A549 (cell line): ENCODE data around the gene NTRK1. TPM values are rescaled to one million over a fixed set of nuclear protein-coding genes. Genes with fewer than 3 reads are reported as not detected.

ENCODE experiments used
- ATAC-seq, 2 experiments: fragments of 200-7000 bp in 1 of 2; fragments of >200 bp in 1 of 2; cut with Nextera tagmentation in 1 of 2; cut with Tn5 transposase in 1 of 2; 3 replicates each; pipeline versions ENCODE4 v1.8.0 to v1.9.1; 2018 to 2020; ENCODE audit warnings: mild to moderate bottlenecking in 1 of 2, moderate library complexity in 1 of 2
- CTCF ChIA-PET: fragments of 300-600 bp; sonication (Branson Sonifier 250); formaldehyde crosslinking; extraction: SDS; loops from one replicate; lab custom pipeline; 2021; ENCODE audit warnings: antibody characterized with exemption, inconsistent platforms; lab: Yijun Ruan, JAX
- POLR2A ChIA-PET: fragments of 350-600 bp; formaldehyde crosslinking; extraction: SDS; loops from one replicate; lab custom pipeline; 2021; ENCODE audit warnings: antibody characterized with exemption, inconsistent platforms; lab: Yijun Ruan, JAX
- DNase-seq, 2 experiments: peaks; one replicate each; pipeline versions ENCODE4 v3.0.0 to v3.0.0-alpha.2; 2011 to 2016; ENCODE audit warnings: low read depth in 1 of 2, low spot score in 1 of 2
- FAIRE-seq: peaks from 2 replicates; lab custom pipeline; 2011; peaks lifted over from hg19 to GRCh38; lab: Jason Lieb, UNC
- H3K27ac ChIP-seq, 2 experiments: fragments of >200 bp; sonication (Bioruptor Twin); formaldehyde crosslinking; 3 replicates each; pipeline ENCODE4 v1.5.1; 2016 to 2017
- H3K4me1 ChIP-seq: fragments of >200 bp; sonication (Bioruptor Twin); formaldehyde crosslinking; 3 replicates; pipeline ENCODE4 v1.6.1; 2016
- H3K4me2 ChIP-seq: fragments of >200 bp; sonication (Bioruptor Twin); formaldehyde crosslinking; 3 replicates; pipeline ENCODE4 v1.6.1; 2016
- H3K4me3 ChIP-seq: fragments of >200 bp; sonication (Bioruptor Twin); formaldehyde crosslinking; 3 replicates; pipeline ENCODE4 v1.5.1; 2016
- H3K9me3 ChIP-seq: fragments of >200 bp; sonication (Bioruptor Twin); formaldehyde crosslinking; 3 replicates; pipeline ENCODE4 v1.6.1; 2016
- CBX8 ChIP-seq: fragments of 200-600 bp; sonication (generic); IDR thresholded peaks from 2 replicates; pipeline ENCODE4 v1.6.1; 2016
- EP300 ChIP-seq, 2 experiments: fragments of >200 bp; sonication (Bioruptor Twin); formaldehyde crosslinking; IDR thresholded peaks; 2 replicates in 1 of 2; 3 replicates in 1 of 2; pipeline ENCODE4 v1.6.1; 2016 to 2017
- FOSB ChIP-seq: fragments of 250-450 bp; sonication (Bioruptor Pico); IDR thresholded peaks from 2 replicates; pipeline ENCODE4 v1.5.0; 2020; ENCODE audit warnings: mild to moderate bottlenecking, moderate library complexity
- FOSL2 ChIP-seq, 2 experiments: fragments of 450-650 bp in 1 of 2; fragments of >200 bp in 1 of 2; sonication (Bioruptor Twin) in 1 of 2; formaldehyde crosslinking; IDR thresholded peaks; 2 replicates each; pipeline versions ENCODE4 v1.5.0 to v1.6.1; 2016 to 2020; ENCODE audit warnings: mild to moderate bottlenecking in 1 of 2, moderate library complexity in 1 of 2
- FOXS1 ChIP-seq: fragments of 250-450 bp; sonication (Bioruptor Pico); IDR thresholded peaks from 2 replicates; pipeline ENCODE4 v1.5.0; 2020; ENCODE audit warnings: mild to moderate bottlenecking, moderate library complexity
- GATA3 ChIP-seq: IDR thresholded peaks from 2 replicates; pipeline ENCODE4 v1.6.1; 2012; ENCODE audit warnings: borderline replicate concordance
- HEYL ChIP-seq: fragments of 250-450 bp; sonication (Bioruptor Pico); IDR thresholded peaks from 2 replicates; pipeline ENCODE4 v1.8.0; 2021; ENCODE audit warnings: mild to moderate bottlenecking, moderate library complexity
- HOXA7 ChIP-seq: fragments of 250-450 bp; sonication (Bioruptor Pico); IDR thresholded peaks from 2 replicates; pipeline ENCODE4 v1.5.0; 2020; ENCODE audit warnings: mild to moderate bottlenecking, moderate library complexity
- HOXB5 ChIP-seq: fragments of 250-450 bp; sonication (Bioruptor Pico); IDR thresholded peaks from 2 replicates; pipeline ENCODE4 v1.5.0; 2020; ENCODE audit warnings: mild to moderate bottlenecking, moderate library complexity
- KDM5A ChIP-seq: fragments of 200-600 bp; sonication (generic); IDR thresholded peaks from 2 replicates; pipeline ENCODE4 v1.6.1; 2016; ENCODE audit warnings: antibody characterized with exemption, mild to moderate bottlenecking
- MAZ ChIP-seq: fragments of 150-350 bp; IDR thresholded peaks from 2 replicates; pipeline ENCODE4 v1.6.1; 2014; ENCODE audit warnings: antibody characterized with exemption, low read depth, low read length, borderline replicate concordance
- NFE2L2 ChIP-seq: fragments of 150-350 bp; conservative IDR thresholded peaks from 2 replicates; pipeline ENCODE4 v1.6.1; 2014; ENCODE audit warnings: low read length
- RAD21 ChIP-seq, 2 experiments: fragments of >200 bp in 1 of 2; sonication (Bioruptor Twin) in 1 of 2; formaldehyde crosslinking in 1 of 2; IDR thresholded peaks in 1 of 2; conservative IDR thresholded peaks in 1 of 2; 2 replicates in 1 of 2; 3 replicates in 1 of 2; pipeline ENCODE4 v1.6.1; 2012 to 2018; ENCODE audit warnings: inconsistent platforms in 1 of 2
- RARB ChIP-seq: fragments of 250-450 bp; sonication (Bioruptor Pico); IDR thresholded peaks from 2 replicates; pipeline ENCODE4 v1.8.0; 2021; ENCODE audit warnings: mild to moderate bottlenecking, moderate library complexity
- SMC3 ChIP-seq: fragments of >200 bp; sonication (Bioruptor Twin); formaldehyde crosslinking; IDR thresholded peaks from 3 replicates; pipeline ENCODE4 v1.6.1; 2018; ENCODE audit warnings: inconsistent platforms
- TFCP2L1 ChIP-seq: fragments of 250-450 bp; sonication (Bioruptor Pico); IDR thresholded peaks from 2 replicates; pipeline ENCODE4 v1.5.0; 2021; ENCODE audit warnings: mild to moderate bottlenecking
- TP53 ChIP-seq: fragments of 250-450 bp; sonication (Bioruptor Pico); IDR thresholded peaks from 2 replicates; pipeline ENCODE4 v1.5.0; 2021; ENCODE audit warnings: mild to moderate bottlenecking, moderate library complexity
- ZC3H11A ChIP-seq: fragments of 450-650 bp; IDR thresholded peaks from 2 replicates; pipeline ENCODE4 v1.6.1; 2014; ENCODE audit warnings: antibody characterized with exemption, mild to moderate bottlenecking
- ZFP36 ChIP-seq: fragments of 450-650 bp; IDR thresholded peaks from 2 replicates; pipeline ENCODE4 v1.6.1; 2014; ENCODE audit warnings: borderline replicate concordance; ENCODE audit not compliant: partially characterized antibody
- ZNF302 ChIP-seq: fragments of 250-450 bp; sonication (Bioruptor Pico); IDR thresholded peaks from 2 replicates; pipeline ENCODE4 v1.9.0; 2021; ENCODE audit warnings: inconsistent platforms, mild to moderate bottlenecking, moderate library complexity
- WGBS: methylation state at CpG from one replicate; pipeline ENCODE4 v1.1.6; 2017; ENCODE audit errors: missing lambda C conversion rate; 5-methylcytosine and 5-hydroxymethylcytosine counted together
- polyA plus RNA-seq, 4 experiments: library from polyadenylated mRNA; depleted of rRNA in 3 of 4; stranded (reverse); fragments of >200 nt; fragmentation: RNase III in 1 of 4; extraction: RNeasy Plus Mini Kit Qiagen cat#74134 plus additional on column Dnase treatment in 1 of 4; gene quantifications; 2 replicates in 3 of 4; 3 replicates in 1 of 4; pipeline ENCODE4 v1.2.3, GENCODE V29; 2011 to 2017
- TF ChIP-seq, protein P1 (sequence below): fragments of >200 bp; sonication (Bioruptor Twin); formaldehyde crosslinking; IDR thresholded peaks from 3 replicates; pipeline ENCODE4 v1.5.1; 2016
- TF ChIP-seq, protein P2 (sequence below): IDR thresholded peaks from 2 replicates; pipeline ENCODE4 v1.6.1; 2012
- TF ChIP-seq, protein P3 (sequence below): fragments of >200 bp; sonication (Bioruptor Twin); formaldehyde crosslinking; IDR thresholded peaks from 2 replicates; pipeline ENCODE4 v1.6.1; 2016
- TF ChIP-seq, protein P4 (sequence below): fragments of 250-450 bp; sonication (Bioruptor Pico); IDR thresholded peaks from 2 replicates; pipeline ENCODE4 v1.5.0; 2021; ENCODE audit warnings: mild to moderate bottlenecking, moderate library complexity, borderline replicate concordance

The NTRK1 gene
- polyA plus RNA-seq, 2 of the 4 experiments (the other 2 are of a cell fraction), result 0.05 to 0.18 TPM

DNA sequence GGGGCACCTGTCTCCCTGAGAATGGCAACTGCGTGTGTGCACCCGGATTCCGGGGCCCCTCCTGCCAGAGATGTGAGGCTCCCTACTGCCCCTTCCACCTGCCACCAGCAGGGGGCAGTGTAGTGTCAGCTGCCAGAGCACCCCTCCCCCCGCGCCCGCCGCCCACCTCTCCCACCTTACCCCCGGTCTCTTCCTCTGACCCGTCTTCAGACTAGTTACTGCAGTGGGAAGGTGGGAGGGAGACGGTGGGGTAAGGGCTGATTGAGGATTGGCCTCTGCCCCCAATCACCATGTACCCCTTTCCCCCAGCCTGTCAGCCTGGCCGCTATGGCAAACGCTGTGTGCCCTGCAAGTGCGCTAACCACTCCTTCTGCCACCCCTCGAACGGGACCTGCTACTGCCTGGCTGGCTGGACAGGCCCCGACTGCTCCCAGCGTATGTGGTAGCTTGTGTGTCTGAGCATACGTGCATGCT lies 49.7 kb downstream of the NTRK1 start:
- FAIRE-seq (no peak), DNase-seq (peak; percentile 43 to 66), ATAC-seq (peak; percentile 52 to 78; a peak in 4 of 6 replicates)
- ChIA-PET POLR2A (interaction anchor here (0.7 to 1.3 kb wide), 2 partner anchors 12 to 14 kb away, joined by 3 to 4 read pairs; no protein-coding TSS in a partner anchor), CTCF (interaction anchor here (0.6 to 6.7 kb wide), 22 partner anchors 17 to 310 kb away, joined by 3 to 102 read pairs (median 4); partner anchors contain the start of genes INSRR, NTRK1 and PEAR1)
- Histone ChIP-seq H3K4me1 (peaks cover 20% of the 10 kb centered on the region), H3K4me2 (peak overlapping the region; percentile 59), H3K27ac (peak overlapping the region in 1 of 2 experiments; percentile 52; a peak in 2 of 6 replicates), H3K9me3 (no peaks in the 10 kb centered on the region), H3K4me3 (no peak overlapping the region)
- TF ChIP-seq RAD21 (conservative IDR thresholded peaks at IDR 0.05 in 1 of 2, IDR thresholded peaks at IDR 0.05 in 1 of 2) (peak; percentile 37 to 50; a peak in 4 of 5 replicates), SMC3 (peak; percentile 53; the same call in 2 of the 3 replicates), NFE2L2 (no peak)
- TF ChIP-seq, protein P1, sequence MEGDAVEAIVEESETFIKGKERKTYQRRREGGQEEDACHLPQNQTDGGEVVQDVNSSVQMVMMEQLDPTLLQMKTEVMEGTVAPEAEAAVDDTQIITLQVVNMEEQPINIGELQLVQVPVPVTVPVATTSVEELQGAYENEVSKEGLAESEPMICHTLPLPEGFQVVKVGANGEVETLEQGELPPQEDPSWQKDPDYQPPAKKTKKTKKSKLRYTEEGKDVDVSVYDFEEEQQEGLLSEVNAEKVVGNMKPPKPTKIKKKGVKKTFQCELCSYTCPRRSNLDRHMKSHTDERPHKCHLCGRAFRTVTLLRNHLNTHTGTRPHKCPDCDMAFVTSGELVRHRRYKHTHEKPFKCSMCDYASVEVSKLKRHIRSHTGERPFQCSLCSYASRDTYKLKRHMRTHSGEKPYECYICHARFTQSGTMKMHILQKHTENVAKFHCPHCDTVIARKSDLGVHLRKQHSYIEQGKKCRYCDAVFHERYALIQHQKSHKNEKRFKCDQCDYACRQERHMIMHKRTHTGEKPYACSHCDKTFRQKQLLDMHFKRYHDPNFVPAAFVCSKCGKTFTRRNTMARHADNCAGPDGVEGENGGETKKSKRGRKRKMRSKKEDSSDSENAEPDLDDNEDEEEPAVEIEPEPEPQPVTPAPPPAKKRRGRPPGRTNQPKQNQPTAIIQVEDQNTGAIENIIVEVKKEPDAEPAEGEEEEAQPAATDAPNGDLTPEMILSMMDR, result peak; percentile 83
- WGBS, result 38% methylated on average over 5 of the region's 18 CpGs

DNA sequence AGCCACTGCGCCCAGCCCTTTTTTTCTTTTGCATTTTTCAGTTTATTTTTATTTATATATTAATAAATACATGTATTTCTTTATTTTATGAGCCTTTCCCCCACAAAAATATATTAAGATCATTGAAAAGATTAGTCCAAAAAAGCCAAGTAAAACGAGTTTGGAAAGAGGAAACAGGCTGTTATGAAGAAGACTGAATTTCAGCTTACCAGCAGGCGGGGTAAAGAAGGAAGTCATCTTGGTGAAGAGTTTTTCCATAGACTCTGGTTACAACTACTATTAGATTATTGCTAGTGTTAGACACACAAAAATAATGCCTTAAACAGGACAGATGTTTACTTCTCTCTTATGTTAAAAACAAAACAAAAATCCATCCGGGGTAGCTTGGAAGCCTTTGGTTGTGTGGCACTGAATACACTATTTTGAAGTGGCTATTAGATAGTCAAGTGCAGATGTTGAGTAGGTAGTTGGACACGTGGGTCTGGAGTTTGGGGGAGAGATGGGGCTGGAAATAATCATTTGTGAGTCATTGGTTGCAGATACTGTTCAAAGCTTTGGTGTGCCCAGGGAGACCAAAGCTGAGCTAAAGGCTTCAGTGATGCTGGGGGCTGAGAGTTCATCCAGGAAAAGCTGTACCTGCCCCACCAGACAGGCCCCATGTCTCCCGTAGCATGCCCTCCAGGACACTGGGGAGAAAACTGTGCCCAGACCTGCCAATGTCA lies 51.1 kb downstream of the NTRK1 start:
- CTCF ChIA-PET, result interaction anchor here (1.3 to 6.7 kb wide), 8 partner anchors 15 to 223 kb away, joined by 3 to 102 read pairs (median 20); partner anchors contain the start of genes INSRR, NTRK1 and PEAR1
- DNase-seq, result no peak
- H3K4me3 ChIP-seq, result no peak overlapping the region
- POLR2A ChIA-PET, result interaction anchor here (1.0 kb wide), 1 partner anchor 15 kb away, joined by 3 read pairs; no protein-coding TSS in a partner anchor
- 69% methylated on average over 6 of the region's 6 CpGs for WGBS
- H3K27ac ChIP-seq, result no peak overlapping the region
- no peak for TF ChIP-seq FOSB (CRISPR knock-in tag)
- TF ChIP-seq ZC3H11A, result no peak
- TF ChIP-seq EP300 (IDR thresholded peaks at IDR 0.05), result no peak
- TF ChIP-seq TFCP2L1 (CRISPR knock-in tag), result no peak
- no peak for TF ChIP-seq HOXA7
- no peak for TF ChIP-seq TP53 (CRISPR knock-in tag)
- no peak for TF ChIP-seq FOSL2 (IDR thresholded peaks at IDR 0.05)
- TF ChIP-seq FOSL2 (CRISPR knock-in tag; IDR thresholded peaks at IDR 0.05), result no peak
- TF ChIP-seq HOXB5 (CRISPR knock-in tag), result no peak
- TF ChIP-seq, protein P2, sequence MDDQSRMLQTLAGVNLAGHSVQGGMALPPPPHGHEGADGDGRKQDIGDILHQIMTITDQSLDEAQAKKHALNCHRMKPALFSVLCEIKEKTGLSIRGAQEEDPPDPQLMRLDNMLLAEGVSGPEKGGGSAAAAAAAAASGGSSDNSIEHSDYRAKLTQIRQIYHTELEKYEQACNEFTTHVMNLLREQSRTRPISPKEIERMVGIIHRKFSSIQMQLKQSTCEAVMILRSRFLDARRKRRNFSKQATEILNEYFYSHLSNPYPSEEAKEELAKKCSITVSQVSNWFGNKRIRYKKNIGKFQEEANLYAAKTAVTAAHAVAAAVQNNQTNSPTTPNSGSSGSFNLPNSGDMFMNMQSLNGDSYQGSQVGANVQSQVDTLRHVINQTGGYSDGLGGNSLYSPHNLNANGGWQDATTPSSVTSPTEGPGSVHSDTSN, result no peak
- no peak for TF ChIP-seq KDM5A
- TF ChIP-seq ZNF302 (CRISPR knock-in tag), result no peak
- TF ChIP-seq, protein P3, sequence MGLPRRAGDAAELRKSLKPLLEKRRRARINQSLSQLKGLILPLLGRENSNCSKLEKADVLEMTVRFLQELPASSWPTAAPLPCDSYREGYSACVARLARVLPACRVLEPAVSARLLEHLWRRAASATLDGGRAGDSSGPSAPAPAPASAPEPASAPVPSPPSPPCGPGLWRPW, result no peak
- no peak for TF ChIP-seq CBX8
- no peak for TF ChIP-seq ZFP36
- no peak for TF ChIP-seq HEYL (CRISPR knock-in tag)
- no peak for TF ChIP-seq GATA3
- TF ChIP-seq, protein P4, sequence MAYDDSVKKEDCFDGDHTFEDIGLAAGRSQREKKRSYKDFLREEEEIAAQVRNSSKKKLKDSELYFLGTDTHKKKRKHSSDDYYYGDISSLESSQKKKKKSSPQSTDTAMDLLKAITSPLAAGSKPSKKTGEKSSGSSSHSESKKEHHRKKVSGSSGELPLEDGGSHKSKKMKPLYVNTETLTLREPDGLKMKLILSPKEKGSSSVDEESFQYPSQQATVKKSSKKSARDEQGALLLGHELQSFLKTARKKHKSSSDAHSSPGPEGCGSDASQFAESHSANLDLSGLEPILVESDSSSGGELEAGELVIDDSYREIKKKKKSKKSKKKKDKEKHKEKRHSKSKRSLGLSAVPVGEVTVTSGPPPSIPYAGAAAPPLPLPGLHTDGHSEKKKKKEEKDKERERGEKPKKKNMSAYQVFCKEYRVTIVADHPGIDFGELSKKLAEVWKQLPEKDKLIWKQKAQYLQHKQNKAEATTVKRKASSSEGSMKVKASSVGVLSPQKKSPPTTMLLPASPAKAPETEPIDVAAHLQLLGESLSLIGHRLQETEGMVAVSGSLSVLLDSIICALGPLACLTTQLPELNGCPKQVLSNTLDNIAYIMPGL, result no peak
- no peak for TF ChIP-seq MAZ
- TF ChIP-seq FOXS1, result no peak
- TF ChIP-seq RARB (CRISPR knock-in tag), result no peak
- TF ChIP-seq, all 56 proteins: peak for 0
- H3K4me2 ChIP-seq, result no peak overlapping the region
- ATAC-seq, result no peak
- peaks cover 19% of the 10 kb centered on the region for H3K4me1 ChIP-seq
- no peak for FAIRE-seq
- H3K9me3 ChIP-seq, result no peaks in the 10 kb centered on the region
